Caki2 (cell line): ENCODE data around the gene SRD5A3. TPM values are rescaled to one million over a fixed set of nuclear protein-coding genes. Genes with fewer than 3 reads are reported as not detected.
A peak's percentile ranks its signal among the peaks of the same experiment; 100 is the strongest.

Source experiments
- DNase-seq: peaks from one replicate; pipeline ENCODE4 v3.0.0-alpha.2; 2015; ENCODE audit warnings: low read depth
- in situ Hi-C: cut with HindIII; loops from 2 replicates; pipeline ENCODE4 v1.10.0; 2016; ENCODE audit warnings: low sequenced_read_pairs, low pct_unique_long_range_greater_than_20kb, mixed read lengths
- total RNA-seq: library from RNA; depleted of rRNA; stranded (reverse); fragments of >200 nt; shearing (Covaris generic); gene quantifications from 2 replicates; pipeline ENCODE4 v1.2.3, GENCODE V29; 2014; ENCODE audit warnings: low replicate concordance

Gene SRD5A3
- total RNA-seq, 1 experiment from 2014 or later, result 14.8 TPM

- peak; percentile 93 for DNase-seq
- in situ Hi-C loops, result no loop called here
Measured at GRCh38 chr4:55395529-55396307, 49.7 kb downstream of the SRD5A3 start, which contains the start of gene TMEM165. Gene TMEM165 (plus strand): TSS chr4:55395957. CDS start chr4:55396190, 233 bp downstream.

DNA sequence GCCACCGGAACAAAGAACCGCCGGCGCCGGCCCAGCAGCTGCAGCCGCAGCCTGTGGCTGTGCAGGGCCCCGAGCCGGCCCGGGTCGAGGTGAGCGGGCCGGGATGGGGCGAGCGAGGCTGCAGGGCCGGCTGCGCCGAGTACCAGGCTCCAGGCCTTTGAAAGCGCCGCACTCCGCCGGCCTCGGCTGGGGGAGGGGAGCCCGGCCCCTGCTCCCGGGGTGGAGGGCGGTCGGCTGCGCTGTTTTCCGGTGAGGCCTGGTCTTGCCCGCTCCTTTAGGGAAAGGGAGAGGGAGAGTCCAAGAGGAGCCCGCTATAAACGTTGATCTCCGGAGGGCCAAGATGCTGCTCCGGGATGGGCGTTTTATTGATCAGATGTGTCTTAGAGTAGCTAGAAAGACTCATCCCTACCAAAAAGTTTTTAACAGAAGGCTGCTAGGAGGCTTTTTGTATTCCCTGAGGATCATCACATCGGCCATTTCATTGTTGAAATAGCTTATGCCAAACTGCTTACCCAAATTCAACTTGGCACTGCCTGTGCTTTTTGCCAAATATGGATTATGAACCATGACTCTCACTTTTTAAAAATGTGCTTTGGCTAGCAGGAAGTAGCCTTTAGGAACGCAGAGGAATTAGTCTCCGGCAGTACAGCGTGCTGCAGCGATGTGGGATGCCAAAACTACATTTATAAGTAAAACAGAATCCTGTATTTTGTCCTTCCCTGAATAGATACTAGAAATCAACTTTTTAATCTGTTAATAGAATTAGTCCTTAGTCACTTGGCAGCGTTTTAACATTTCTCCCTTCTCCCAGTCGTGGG lies 50.5 kb downstream of the SRD5A3 start:
- peak; percentile 59 for DNase-seq
- in situ Hi-C loops, result no loop called here

DNA sequence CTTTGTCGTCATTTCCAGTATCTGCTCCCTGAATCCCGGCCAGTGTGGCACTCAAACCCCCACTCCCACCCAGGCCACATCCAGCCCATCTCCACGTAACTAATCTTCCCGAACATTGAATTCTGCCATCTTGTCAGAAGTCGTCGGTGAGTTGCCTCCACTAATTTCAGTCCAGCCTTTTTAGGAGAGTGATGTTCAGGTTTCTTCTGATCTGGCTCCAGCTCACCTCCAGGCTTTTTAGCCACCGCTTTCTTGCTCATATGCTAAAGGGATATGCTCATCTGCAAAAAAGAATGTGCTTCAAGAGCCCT lies 51.0 kb downstream of the SRD5A3 start:
- DNase-seq, result no peak
- in situ Hi-C loops, result no loop called here

- DNase-seq, result peak; percentile 76
- in situ Hi-C loops, result no loop called here
Measured at GRCh38 chr4:55397520-55398321, 51.7 kb downstream of the SRD5A3 start.

DNA sequence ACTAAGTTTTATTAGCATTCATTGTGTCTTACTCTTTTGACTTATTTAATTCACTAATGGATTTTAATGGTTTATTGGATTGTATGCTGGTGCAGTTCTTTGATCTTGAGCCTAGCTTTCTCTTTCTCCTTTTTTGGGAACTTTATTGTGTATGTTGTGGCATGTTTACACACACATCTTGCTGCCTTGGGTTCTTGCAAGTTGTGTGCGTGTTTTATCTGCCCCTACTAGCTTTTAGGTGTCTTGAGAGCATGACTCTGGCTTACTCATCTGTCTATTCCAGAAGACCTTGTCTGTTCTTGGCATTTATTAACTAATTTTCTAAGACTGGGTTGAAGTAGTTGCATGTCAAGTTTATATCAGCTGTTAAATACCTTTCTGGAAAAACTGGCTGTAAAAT lies 52.4 kb downstream of the SRD5A3 start:
- in situ Hi-C loops, result no loop called here
- no peak for DNase-seq

- in situ Hi-C loops, result no loop called here
Measured at GRCh38 chr4:55398966-55399365, 52.9 kb downstream of the SRD5A3 start.

GRCh38 chr4:55399581-55399980 lies 53.5 kb downstream of the SRD5A3 start:
- in situ Hi-C loops, result no loop called here
- DNase-seq, result no peak

More at GRCh38 chr4:55398966-55399365, 52.9 kb downstream of the SRD5A3 start:
- no peak for DNase-seq

- no peak for DNase-seq
- in situ Hi-C loops, result no loop called here
Measured at GRCh38 chr4:55405073-55405472, 59.0 kb downstream of the SRD5A3 start.

DNA sequence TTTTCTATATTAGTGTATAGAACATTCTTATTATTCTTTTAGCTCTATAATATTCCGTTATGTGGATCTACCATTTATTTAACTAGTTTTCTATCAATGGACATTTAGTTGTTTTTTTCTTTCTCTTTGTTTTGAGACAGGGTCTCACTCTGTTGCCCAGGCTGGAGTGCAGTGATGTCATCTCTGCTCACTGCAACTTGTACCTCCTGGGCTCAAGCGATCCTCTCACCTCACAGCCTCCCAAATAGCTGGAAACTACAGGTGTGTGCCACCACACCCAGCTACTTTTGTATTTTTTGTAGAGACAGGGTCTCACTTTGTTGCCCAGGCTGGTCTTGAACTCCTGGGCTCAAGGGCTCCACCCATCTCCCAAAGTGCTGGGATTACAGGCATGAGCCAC lies 60.5 kb downstream of the SRD5A3 start:
- no peak for DNase-seq
- in situ Hi-C loops, result no loop called here

DNA sequence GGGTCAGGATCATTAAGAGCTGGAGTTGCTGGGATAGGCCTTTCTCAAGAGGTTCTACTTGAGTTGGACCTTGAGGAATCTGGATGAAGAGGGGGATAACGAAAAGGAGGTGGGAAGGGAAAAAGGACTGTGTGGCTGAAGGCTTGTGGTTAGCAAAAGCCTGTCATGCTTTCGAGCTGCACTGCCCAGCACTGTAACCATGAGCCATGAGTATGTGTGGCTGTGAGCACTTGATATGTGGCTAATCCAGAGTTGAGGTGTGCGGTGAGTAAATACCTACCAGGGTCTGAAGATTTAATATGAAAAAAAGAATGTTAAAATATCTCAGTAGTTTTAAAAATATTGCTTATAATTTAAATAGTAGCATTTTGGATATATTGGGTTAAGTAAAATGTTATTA lies 61.1 kb downstream of the SRD5A3 start:
- DNase-seq, result no peak
- in situ Hi-C loops, result no loop called here

DNA sequence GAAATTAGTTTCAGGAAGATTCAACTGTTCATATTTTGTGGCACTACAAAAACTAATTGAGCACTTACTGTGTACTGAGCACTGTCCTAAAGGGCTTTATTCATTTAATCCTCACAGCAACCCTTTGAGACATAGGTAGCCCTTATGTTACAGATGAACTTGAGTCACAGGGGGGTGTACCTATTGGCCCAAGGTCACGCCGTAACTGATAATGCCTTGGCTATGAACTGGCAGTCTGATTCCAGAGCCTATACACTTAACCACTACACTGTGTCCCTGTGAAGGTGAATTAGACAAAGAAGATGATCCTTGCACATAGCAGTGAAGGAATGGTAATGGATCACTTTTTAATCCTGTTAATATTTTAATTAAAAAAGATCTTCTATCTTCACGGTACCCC lies 61.7 kb downstream of the SRD5A3 start:
- in situ Hi-C loops, result no loop called here
- no peak for DNase-seq

- DNase-seq, result no peak
- in situ Hi-C loops, result no loop called here
Measured at GRCh38 chr4:55409468-55410171, 63.6 kb downstream of the SRD5A3 start.

- no peak for DNase-seq
- in situ Hi-C loops, result no loop called here
Measured at GRCh38 chr4:55410431-55410830, 64.4 kb downstream of the SRD5A3 start.

GRCh38 chr4:55411621-55412020 lies 65.6 kb downstream of the SRD5A3 start:
- DNase-seq, result no peak
- in situ Hi-C loops, result no loop called here

- DNase-seq, result no peak
- in situ Hi-C loops, result no loop called here
Measured at GRCh38 chr4:55416176-55416575, 70.1 kb downstream of the SRD5A3 start.
